ENCODE measurements around the gene RPP21.

Gene RPP21

DNA sequence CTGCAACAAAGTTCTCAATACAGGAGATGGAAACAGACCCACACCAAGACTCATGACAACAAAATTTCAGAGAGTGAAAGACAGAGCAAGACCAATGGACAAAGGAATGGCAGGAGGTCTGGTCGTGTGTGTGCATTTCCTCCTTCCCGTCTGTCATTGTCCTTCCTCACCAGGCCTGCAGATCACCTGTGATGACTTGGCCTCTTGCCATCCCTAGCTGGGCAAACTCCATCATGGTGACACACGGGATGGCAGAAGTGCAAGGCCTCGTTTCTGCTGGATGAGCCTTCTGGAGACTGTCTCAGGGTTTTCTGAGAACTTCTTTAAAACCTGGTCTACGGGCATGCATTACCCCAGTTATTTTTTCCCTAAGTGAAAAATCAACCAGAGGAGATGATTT is 49.2 kb downstream of the RPP21 start:
- no peaks in the 10 kb centered on the region for H3F3A ChIP-seq (ENCODE audit: insufficient read depth)
- no peaks in the 10 kb centered on the region for H3K9me2 ChIP-seq (replicated peaks; ENCODE audit: insufficient read depth, low read length)
- no peak for TF ChIP-seq EZH2phosphoT487 (conservative IDR thresholded peaks at IDR 0.05; ENCODE audit: low read length)
- TF ChIP-seq, protein P1, sequence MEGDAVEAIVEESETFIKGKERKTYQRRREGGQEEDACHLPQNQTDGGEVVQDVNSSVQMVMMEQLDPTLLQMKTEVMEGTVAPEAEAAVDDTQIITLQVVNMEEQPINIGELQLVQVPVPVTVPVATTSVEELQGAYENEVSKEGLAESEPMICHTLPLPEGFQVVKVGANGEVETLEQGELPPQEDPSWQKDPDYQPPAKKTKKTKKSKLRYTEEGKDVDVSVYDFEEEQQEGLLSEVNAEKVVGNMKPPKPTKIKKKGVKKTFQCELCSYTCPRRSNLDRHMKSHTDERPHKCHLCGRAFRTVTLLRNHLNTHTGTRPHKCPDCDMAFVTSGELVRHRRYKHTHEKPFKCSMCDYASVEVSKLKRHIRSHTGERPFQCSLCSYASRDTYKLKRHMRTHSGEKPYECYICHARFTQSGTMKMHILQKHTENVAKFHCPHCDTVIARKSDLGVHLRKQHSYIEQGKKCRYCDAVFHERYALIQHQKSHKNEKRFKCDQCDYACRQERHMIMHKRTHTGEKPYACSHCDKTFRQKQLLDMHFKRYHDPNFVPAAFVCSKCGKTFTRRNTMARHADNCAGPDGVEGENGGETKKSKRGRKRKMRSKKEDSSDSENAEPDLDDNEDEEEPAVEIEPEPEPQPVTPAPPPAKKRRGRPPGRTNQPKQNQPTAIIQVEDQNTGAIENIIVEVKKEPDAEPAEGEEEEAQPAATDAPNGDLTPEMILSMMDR (IDR thresholded peaks at IDR 0.05; ENCODE audit: insufficient read depth, low read length, poor library complexity, severe bottlenecking) = no peak
- no peak overlapping the region for H3K27ac ChIP-seq (ENCODE audit: low read depth, low read length)
- no peak overlapping the region for H3K9ac ChIP-seq (ENCODE audit: low read length)
- no peak overlapping the region for H3K4me2 ChIP-seq (ENCODE audit: low read depth, low read length, poor library complexity, severe bottlenecking)
- no peaks in the 10 kb centered on the region for H3K79me2 ChIP-seq (ENCODE audit: insufficient read depth, low read length)
- no peaks in the 10 kb centered on the region for H3K9me3 ChIP-seq (ENCODE audit: insufficient read depth, low read length)
- H3K36me3 ChIP-seq (ENCODE audit: low read length) = no peaks in the 10 kb centered on the region
- H3K4me3 ChIP-seq (ENCODE audit: insufficient read depth, low read length, poor library complexity, severe bottlenecking) = no peak overlapping the region
- no peaks in the 10 kb centered on the region for H3K27me3 ChIP-seq (ENCODE audit: low read length)
- H2AFZ ChIP-seq (ENCODE audit: low read depth, low read length, severe bottlenecking) = no peak overlapping the region
- H4K20me1 ChIP-seq (ENCODE audit: low read depth, low read length) = no peaks in the 10 kb centered on the region

Data from SU-DHL-6 (cell line).